Neuron (in vitro differentiated cells): ENCODE results near the gene SERPINA3.

ENCODE experiments used
- H2AFZ ChIP-seq: one replicate; pipeline ENCODE4 v1.6.1; 2013; ENCODE audit warnings: low read depth, mild to moderate bottlenecking, inconsistent platforms, low read length, moderate library complexity
- H3K27me3 ChIP-seq: one replicate; pipeline ENCODE4 v1.6.1; 2013; ENCODE audit warnings: low read length; ENCODE audit not compliant: insufficient read depth
- H3K36me3 ChIP-seq: one replicate; pipeline ENCODE4 v1.6.1; 2013; ENCODE audit warnings: low read length; ENCODE audit not compliant: insufficient read depth
- H3K4me1 ChIP-seq: one replicate; pipeline ENCODE4 v1.6.1; 2013; ENCODE audit warnings: low read length; ENCODE audit not compliant: insufficient read depth
- H3K4me3 ChIP-seq: 2 replicates; pipeline ENCODE4 v1.5.1; 2013; ENCODE audit warnings: mild to moderate bottlenecking, low read length, moderate library complexity
- H3K9me3 ChIP-seq: one replicate; pipeline ENCODE4 v1.6.1; 2013; ENCODE audit warnings: low read length

Gene SERPINA3

GRCh38 chr14:94593376-94593748, 18.8 kb upstream of the SERPINA3 start:
- H3K36me3 ChIP-seq, result no peaks in the 10 kb centered on the region
- H3K4me3 ChIP-seq, result no peak overlapping the region
- H3K27me3 ChIP-seq, result no peaks in the 10 kb centered on the region

DNA sequence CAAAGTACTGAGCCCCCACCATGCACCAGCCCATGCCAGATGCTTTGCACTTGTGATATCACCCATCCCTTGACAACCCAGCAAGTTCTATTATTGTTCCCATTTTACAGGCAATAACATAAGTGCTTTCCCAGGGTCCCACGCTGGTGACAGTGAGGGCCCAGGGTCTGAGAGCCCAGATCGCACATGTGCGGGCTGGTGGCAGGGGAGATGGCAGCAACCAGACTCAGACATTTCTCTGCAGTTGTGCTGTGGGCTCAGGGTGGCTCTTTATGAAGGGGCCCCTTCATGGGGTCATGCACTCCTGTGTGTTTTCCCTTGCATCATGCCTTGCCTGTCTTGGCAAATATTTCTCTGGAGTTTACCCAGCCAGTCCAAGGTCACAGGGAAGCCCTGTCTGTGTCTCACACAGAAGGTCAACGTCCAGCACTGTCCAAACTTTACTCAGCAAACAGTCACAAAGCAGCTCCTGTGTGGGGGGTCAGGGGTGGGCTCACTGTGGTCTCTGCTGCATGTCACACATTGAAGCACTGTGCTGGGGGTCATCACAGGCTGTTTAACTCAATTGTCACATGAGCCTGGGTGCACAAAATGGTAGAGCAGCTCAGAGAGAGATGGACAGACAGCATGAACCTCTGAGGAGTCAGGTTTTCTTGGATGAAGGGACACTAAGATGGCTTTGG, 18.3 kb upstream of the SERPINA3 start:
- Histone ChIP-seq H3K4me1 (peaks cover 7% of the 10 kb centered on the region), H3K27me3 (no peaks in the 10 kb centered on the region), H3K9me3 (no peaks in the 10 kb centered on the region), H3K36me3 (no peaks in the 10 kb centered on the region), H3K4me3 (no peak overlapping the region), H2AFZ (no peak overlapping the region)

More at GRCh38 chr14:94593376-94593748, 18.8 kb upstream of the SERPINA3 start:
- peaks cover 7% of the 10 kb centered on the region for H3K4me1 ChIP-seq
- H2AFZ ChIP-seq, result no peak overlapping the region
- H3K9me3 ChIP-seq, result no peaks in the 10 kb centered on the region

- H3K4me1 ChIP-seq, result peaks cover 7% of the 10 kb centered on the region
- H3K9me3 ChIP-seq, result no peaks in the 10 kb centered on the region
- H3K36me3 ChIP-seq, result no peaks in the 10 kb centered on the region
- no peak overlapping the region for H2AFZ ChIP-seq
- H3K4me3 ChIP-seq, result no peak overlapping the region
- H3K27me3 ChIP-seq, result no peaks in the 10 kb centered on the region
Observed at GRCh38 chr14:94594441-94594840, 17.8 kb upstream of the SERPINA3 start.

- no peak overlapping the region for H3K4me3 ChIP-seq
- no peak overlapping the region for H2AFZ ChIP-seq
- H3K9me3 ChIP-seq, result no peaks in the 10 kb centered on the region
- peaks cover 7% of the 10 kb centered on the region for H3K4me1 ChIP-seq
- H3K36me3 ChIP-seq, result no peaks in the 10 kb centered on the region
- no peaks in the 10 kb centered on the region for H3K27me3 ChIP-seq
Observed at GRCh38 chr14:94595912-94596311, 16.3 kb upstream of the SERPINA3 start.

GRCh38 chr14:94596361-94596760, 15.8 kb upstream of the SERPINA3 start:
- Histone ChIP-seq H3K36me3 (no peaks in the 10 kb centered on the region), H3K27me3 (no peaks in the 10 kb centered on the region)

GRCh38 chr14:94597788-94598187, 14.4 kb upstream of the SERPINA3 start:
- Histone ChIP-seq H3K4me1 (peaks cover 7% of the 10 kb centered on the region), H2AFZ (no peak overlapping the region), H3K4me3 (no peak overlapping the region), H3K9me3 (no peaks in the 10 kb centered on the region), H3K27me3 (no peaks in the 10 kb centered on the region), H3K36me3 (no peaks in the 10 kb centered on the region)

More at GRCh38 chr14:94596361-94596760, 15.8 kb upstream of the SERPINA3 start:
- Histone ChIP-seq H3K9me3 (no peaks in the 10 kb centered on the region), H2AFZ (no peak overlapping the region), H3K4me3 (no peak overlapping the region), H3K4me1 (peaks cover 7% of the 10 kb centered on the region)

DNA sequence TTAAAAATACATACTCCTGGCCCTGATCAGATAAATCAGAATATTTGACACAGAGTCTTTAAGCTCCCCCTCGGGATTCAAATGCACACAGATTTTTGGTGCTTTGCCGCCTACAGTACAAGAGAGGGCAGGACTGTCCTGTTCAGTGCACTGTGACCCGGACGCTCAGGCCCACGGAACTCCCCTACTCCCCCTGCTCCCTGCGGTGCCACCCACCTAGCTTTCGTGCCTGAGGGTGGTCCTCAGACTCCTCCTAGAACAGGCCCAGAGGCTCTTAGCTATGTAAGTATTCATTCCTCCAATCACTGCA, 13.7 kb upstream of the SERPINA3 start:
- H2AFZ ChIP-seq, result no peak overlapping the region
- no peaks in the 10 kb centered on the region for H3K27me3 ChIP-seq
- no peaks in the 10 kb centered on the region for H3K9me3 ChIP-seq
- peaks cover 7% of the 10 kb centered on the region for H3K4me1 ChIP-seq
- H3K4me3 ChIP-seq, result no peak overlapping the region
- H3K36me3 ChIP-seq, result no peaks in the 10 kb centered on the region

DNA sequence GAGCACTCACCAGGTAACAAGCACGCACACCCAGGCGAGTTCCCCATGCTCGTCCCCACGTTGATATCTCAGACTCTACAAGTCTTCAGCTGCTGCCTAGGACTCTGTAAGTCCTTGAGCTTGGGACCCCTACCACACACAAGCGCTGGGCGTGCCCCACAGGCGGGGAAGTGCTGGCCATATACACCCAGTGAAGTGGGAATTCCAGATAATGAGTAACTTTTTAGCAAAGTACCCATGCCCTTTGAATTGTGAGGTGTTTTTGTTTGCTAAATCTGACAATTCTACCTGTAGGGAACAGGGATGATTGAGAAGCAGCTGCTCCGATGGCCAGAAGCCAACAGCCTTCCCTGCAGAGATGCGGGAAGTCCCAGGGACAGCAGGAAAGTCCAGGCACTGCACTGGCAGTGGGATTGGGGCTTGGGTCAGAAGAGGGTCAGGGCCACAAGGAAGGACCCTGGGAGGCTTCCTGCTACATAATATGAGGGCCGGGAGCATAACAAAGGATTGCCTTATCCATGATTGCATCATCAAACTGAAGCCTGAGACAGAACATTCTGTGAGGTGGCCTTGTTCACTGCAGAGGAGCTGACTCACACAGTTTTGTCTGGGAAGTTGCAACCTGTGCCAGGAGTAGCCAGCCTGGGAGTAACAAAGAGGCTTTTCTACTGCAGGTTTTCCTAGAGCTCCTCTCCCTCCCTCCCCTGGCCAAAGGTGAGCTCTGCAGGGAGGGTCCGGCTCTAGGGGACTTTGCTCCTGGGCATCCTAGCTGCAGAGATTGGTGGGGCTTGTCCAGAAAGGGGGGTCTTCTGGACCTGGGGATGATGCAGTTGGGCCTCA, 13.2 kb upstream of the SERPINA3 start:
- no peaks in the 10 kb centered on the region for H3K27me3 ChIP-seq
- peaks cover 7% of the 10 kb centered on the region for H3K4me1 ChIP-seq
- no peak overlapping the region for H2AFZ ChIP-seq
- H3K4me3 ChIP-seq, result no peak overlapping the region
- no peaks in the 10 kb centered on the region for H3K36me3 ChIP-seq
- H3K9me3 ChIP-seq, result no peaks in the 10 kb centered on the region

GRCh38 chr14:94599656-94600004, 12.6 kb upstream of the SERPINA3 start:
- no peak overlapping the region for H3K4me3 ChIP-seq

GRCh38 chr14:94600148-94600545, 12.0 kb upstream of the SERPINA3 start:
- Histone ChIP-seq H3K4me3 (no peak overlapping the region), H3K4me1 (peaks cover 7% of the 10 kb centered on the region), H2AFZ (no peak overlapping the region), H3K9me3 (no peaks in the 10 kb centered on the region), H3K27me3 (no peaks in the 10 kb centered on the region), H3K36me3 (no peaks in the 10 kb centered on the region)

More at GRCh38 chr14:94599656-94600004, 12.6 kb upstream of the SERPINA3 start:
- Histone ChIP-seq H3K36me3 (no peaks in the 10 kb centered on the region), H3K27me3 (no peaks in the 10 kb centered on the region), H3K9me3 (no peaks in the 10 kb centered on the region), H2AFZ (no peak overlapping the region), H3K4me1 (peaks cover 7% of the 10 kb centered on the region)

- H3K4me1 ChIP-seq, result no peaks in the 10 kb centered on the region
- no peak overlapping the region for H2AFZ ChIP-seq
- no peaks in the 10 kb centered on the region for H3K9me3 ChIP-seq
- no peaks in the 10 kb centered on the region for H3K27me3 ChIP-seq
- H3K4me3 ChIP-seq, result no peak overlapping the region
- no peaks in the 10 kb centered on the region for H3K36me3 ChIP-seq
Observed at GRCh38 chr14:94601884-94602391, 10.3 kb upstream of the SERPINA3 start.

DNA sequence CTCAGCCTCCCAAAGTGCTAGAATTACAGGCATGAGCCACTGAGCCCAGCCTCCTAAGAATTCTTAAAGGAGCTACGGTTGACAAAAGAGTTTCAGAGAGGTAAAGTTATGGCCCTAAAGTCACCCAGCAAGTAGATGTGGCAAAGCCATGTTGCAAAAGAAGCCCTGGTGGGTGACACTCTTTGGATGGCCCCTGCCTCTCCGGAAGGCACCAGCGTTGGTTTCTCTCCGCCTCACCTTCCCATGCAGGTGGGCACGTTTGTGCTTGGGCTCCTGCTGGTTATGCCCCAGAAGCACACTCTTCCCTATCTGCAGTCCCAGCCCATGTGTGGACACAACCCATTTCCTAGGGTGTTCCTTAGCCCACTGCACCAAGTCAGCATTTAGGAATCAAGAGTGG, 9.5 kb upstream of the SERPINA3 start:
- Histone ChIP-seq H3K4me1 (no peaks in the 10 kb centered on the region), H2AFZ (no peak overlapping the region)

GRCh38 chr14:94605361-94605760, 6.8 kb upstream of the SERPINA3 start:
- H3K9me3 ChIP-seq, result no peaks in the 10 kb centered on the region
- no peak overlapping the region for H3K4me3 ChIP-seq
- H3K27me3 ChIP-seq, result no peaks in the 10 kb centered on the region
- H2AFZ ChIP-seq, result no peak overlapping the region
- no peaks in the 10 kb centered on the region for H3K36me3 ChIP-seq
- H3K4me1 ChIP-seq, result no peaks in the 10 kb centered on the region

More for the DNA sequence above, 9.5 kb upstream of the SERPINA3 start:
- Histone ChIP-seq H3K36me3 (no peaks in the 10 kb centered on the region), H3K9me3 (no peaks in the 10 kb centered on the region), H3K27me3 (no peaks in the 10 kb centered on the region), H3K4me3 (no peak overlapping the region)
